C4-2B (cell line): Measurements from ENCODE around the gene DHPS.
"Not testable (repeated sequence)": the region's sequence is repeated elsewhere in the genome, so short reads cannot be mapped to it uniquely, and the experiment has no call there.

Experiments
- H3K27ac ChIP-seq: fragments of 450-650 bp; 2 replicates; pipeline ENCODE4 v1.5.1; 2017
- CTCF ChIP-seq: fragments of 450-650 bp; conservative IDR thresholded peaks from 2 replicates; pipeline ENCODE4 v1.5.1; 2017; ENCODE audit warnings: mild to moderate bottlenecking
- ZFX ChIP-seq: fragments of 450-650 bp; IDR thresholded peaks from 2 replicates; pipeline ENCODE4 v1.6.1; 2017

The DHPS gene

GRCh38 chr19:12694641-12695040 is 13.0 kb upstream of the DHPS start:
- TF ChIP-seq ZFX (no peak), CTCF (no peak)
- no peak overlapping the region for H3K27ac ChIP-seq

GRCh38 chr19:12692960-12693359 is 11.3 kb upstream of the DHPS start:
- H3K27ac ChIP-seq: no peak overlapping the region
- no peak for TF ChIP-seq CTCF
- TF ChIP-seq ZFX: no peak

- no peak overlapping the region for H3K27ac ChIP-seq
- TF ChIP-seq CTCF (no peak), ZFX (no peak)
These were observed 8.0 kb upstream of the DHPS start for GRCh38 chr19:12689581-12690216.

- no peak for TF ChIP-seq CTCF
- no peak for TF ChIP-seq ZFX
- no peak overlapping the region for H3K27ac ChIP-seq
These were observed 7.3 kb upstream of the DHPS start for GRCh38 chr19:12689012-12689411.

GRCh38 chr19:12687496-12688196 is 6.0 kb upstream of the DHPS start, which contains the start of gene GNG14:
Gene GNG14 (plus strand): TSS chr19:12687998. CDS start chr19:12688049, 51 bp downstream.
- TF ChIP-seq ZFX (no peak), CTCF (no peak)
- H3K27ac ChIP-seq: no peak within 1 kb of the TSS

- TF ChIP-seq ZFX: no peak
- no peak for TF ChIP-seq CTCF
- no peak overlapping the region for H3K27ac ChIP-seq
These were observed 4.2 kb upstream of the DHPS start for GRCh38 chr19:12685831-12686230.

GRCh38 chr19:12680034-12680433 is 1.6 kb downstream of the DHPS start:
- H3K27ac ChIP-seq: no peak overlapping the region; the same call in 1 of the 2 replicates
- TF ChIP-seq ZFX (no peak), CTCF (no peak)

- not testable (repeated sequence) for H3K27ac ChIP-seq
These were observed 3.6 kb downstream of the DHPS start for GRCh38 chr19:12678039-12678438.
